GM18511 (cell line): Measurements from ENCODE around the gene XYLT1.

Source experiments
- ATAC-seq: cut with Tn5 transposase; IDR thresholded peaks from one replicate; pipeline ENCODE4 v1.9.1; 2021; ENCODE audit warnings: mild to moderate bottlenecking, moderate library complexity; ENCODE audit not compliant: unreplicated experiment

XYLT1 gene

DNA sequence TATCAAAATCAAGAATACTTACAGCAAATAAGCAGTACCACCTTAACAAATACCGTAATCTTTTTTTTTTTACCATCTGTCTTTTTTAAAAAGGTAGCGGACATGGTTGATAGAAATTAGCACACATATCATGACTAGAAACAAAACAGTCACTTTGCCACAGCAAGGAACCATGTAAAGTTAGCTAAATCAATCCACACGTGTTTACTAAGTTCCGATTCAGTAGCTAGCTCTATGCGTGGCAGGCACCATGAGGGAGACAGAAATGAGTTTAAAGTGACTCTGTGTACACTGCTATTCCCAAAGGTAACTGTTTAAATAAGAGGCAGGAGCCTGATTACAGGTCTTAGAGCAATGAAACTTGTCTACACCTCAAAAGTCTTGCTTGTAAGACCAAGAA lies 108.6 kb downstream of the XYLT1 start:
- ATAC-seq = no peak

DNA sequence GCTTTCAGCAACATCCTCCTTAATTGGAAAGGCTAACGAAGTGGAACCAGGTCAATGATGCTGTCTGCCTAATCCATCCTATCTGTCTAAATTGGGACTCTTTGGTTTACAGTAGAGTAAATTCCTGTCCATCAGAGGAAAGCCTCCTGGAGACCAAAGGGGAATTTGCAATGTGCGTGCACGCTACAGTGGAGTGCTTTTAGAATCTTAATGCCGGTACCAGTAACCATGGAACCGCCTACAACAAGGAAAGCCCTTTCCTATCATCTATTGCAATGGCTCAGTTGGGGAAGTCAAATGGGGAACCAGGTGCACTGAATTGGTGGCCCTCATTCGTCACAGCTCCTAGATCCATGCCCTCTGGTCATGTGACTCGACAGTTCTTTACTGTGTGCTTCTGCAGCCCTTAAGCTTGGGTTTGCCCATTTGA lies 110.1 kb downstream of the XYLT1 start:
- no peak for ATAC-seq

DNA sequence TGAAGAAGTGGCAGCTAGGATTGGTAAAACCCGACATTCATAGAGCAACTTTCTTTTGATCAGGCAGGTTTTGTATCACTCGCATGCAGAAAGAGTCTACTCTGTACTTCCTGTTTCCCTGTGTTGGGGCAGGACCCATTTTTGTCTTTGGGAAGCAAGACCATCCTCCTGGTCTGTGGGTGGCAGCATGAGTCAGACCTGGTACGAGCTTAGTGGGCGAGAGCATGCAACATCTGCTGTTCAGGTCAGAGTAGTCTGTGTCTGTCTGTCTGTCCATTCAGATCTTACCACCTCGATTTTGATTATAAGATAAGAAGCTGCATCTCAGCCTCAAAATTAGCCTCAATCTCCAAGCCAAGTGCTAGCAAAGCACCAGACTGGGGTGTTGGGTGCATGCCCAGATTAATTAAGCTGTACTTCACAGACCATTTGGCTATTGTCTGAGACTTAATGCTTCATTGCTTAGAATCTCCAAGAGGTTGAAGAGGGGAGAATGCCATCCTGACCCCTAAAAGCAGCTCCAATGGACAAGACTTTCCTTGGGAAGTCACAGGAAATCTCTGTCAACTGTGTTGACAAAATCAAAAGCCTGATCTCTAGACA lies 110.9 kb downstream of the XYLT1 start:
- ATAC-seq = no peak

DNA sequence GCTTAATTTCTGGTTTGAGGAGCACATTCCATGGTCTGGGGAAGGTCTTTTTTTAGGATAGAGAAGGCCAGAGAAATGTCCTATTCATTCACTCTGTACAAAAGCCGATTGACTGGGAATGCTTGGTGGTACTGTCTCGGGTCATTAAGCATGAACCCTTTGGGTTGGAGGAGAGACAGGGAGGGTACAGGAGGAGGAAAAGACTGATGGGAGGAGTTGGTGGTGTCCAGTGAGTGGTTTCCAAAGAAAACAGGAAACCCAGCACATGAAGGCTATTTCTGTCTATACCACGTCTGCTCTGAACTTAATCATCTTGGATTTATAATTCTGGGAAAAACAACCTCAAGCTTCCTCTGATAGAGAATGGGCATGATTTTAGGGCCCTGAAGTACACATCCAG lies 111.9 kb downstream of the XYLT1 start:
- no peak for ATAC-seq

DNA sequence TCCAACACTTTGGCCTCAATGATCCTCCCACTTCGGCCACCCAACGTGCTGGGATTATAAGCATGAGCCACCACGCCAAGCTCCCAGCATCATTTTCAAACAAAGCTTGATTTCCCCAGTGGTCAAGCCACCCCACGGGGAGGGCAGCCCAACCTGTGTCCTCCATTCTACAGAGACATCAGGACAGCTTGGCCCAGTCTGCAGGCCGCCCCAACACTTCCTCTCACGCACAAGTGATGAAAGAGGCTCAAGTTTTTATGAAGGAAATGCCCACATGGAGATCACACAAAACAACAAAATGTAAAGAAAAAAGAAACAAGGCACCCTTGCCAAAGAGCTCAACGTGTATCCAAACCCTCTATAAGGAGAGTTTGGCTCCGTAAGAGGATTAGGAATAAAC lies 112.4 kb downstream of the XYLT1 start:
- no peak for ATAC-seq

DNA sequence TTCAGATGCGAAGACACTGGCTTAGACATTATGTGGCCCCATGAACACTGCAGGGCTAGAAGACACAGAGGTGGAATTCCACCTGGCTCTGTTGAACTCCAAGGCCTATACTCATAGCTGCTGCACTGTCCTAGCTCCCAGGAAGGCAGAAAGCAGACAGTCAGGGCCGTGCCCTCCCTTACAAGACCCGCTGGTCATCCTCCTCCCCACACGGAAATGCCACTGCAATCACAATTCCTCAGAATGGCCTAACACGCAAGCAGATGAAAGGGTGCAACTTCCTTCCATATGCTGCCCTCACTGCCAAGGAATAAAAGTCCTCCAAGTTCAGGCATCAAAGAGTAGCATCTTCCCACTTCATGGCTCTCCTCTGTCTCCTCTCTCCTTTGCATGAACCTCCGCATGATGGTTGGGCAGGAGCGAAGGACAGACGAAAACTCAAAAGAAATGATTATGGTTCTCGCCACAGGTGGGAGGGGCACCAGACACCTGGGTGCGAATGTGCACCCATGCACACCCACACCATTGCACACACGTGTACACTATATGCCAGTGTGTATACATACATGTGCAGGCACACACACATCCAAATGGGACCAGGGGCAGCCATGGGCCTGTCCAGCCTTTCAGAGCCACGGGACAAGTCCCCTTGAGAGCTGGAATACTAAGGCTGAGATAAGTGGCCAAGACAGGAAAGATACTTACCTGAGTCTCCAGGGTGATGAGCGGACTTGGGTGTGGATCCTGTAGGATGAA lies 113.3 kb downstream of the XYLT1 start:
- no peak for ATAC-seq

DNA sequence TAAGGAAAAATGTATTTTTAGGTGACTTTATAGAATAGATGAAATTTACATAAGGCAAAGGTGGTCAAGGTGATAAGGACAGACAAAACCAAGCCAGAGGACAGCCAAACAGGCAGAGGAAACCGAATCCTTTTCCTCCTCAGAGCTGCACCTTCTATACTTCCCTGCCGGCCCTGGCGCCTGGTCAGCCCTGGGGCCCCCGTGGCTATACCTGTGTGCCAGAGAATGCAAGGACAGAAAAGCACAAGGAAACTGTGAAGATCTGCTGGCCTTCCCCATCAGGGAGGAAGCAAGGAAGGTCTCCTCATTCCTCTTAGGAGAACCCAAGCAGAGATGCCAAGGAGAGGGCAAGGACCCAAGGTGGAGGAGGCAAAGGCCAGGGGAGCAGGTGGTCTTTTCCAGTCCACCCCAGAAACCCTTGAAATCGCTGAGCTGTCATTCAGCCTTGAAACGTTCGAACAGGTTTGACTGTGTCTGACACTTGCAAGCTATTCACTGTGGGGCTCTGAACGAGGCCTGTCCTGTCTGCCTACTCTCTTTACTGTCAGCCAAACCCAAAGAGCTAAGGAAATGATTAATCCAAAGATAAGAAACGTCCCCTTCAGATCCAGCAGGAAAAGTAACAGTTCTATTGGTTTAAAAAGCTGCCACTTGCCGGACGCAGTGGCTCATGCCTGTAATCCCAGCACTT lies 114.4 kb downstream of the XYLT1 start:
- ATAC-seq = no peak

DNA sequence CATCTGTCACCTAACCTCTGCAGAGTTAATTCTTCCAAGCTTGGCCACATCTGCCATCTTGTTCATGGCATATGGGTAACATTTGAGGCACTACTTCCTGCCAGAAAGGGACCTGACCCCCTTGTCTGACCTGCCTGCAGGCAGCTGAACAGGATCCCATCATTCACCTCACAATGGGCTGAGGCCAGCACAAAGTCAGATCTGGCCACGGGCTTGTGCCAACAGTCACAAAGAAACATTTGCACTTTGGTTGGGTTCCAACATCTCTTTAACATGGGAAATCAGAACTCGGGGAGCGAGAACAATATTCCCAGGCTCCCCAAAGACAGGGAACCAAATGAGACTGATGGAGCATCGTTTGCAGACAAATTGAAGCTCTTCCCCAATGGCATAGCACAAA lies 116.1 kb downstream of the XYLT1 start:
- ATAC-seq = no peak

DNA sequence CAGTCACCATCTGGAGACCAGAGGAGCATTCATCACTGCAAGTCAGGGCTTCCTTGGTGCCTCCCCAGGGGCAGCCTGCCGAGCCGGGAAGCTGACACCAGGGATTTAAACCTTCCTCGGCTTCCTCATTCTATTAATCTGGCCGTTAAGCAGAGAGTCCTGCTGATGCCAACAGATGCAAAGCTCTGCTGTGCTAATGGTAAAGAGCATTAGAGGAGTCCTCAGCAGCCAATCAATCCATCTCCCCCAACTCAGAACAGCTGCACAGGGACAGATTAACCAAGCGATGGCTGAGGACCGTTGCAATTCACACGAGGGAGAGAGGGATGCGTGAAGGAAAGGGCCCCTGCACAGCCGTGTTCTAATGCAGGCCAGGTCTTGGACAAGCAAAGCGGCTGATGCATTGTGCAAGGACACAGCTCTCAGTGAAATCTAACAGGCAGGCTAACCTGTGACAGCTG lies 116.6 kb downstream of the XYLT1 start:
- no peak for ATAC-seq

DNA sequence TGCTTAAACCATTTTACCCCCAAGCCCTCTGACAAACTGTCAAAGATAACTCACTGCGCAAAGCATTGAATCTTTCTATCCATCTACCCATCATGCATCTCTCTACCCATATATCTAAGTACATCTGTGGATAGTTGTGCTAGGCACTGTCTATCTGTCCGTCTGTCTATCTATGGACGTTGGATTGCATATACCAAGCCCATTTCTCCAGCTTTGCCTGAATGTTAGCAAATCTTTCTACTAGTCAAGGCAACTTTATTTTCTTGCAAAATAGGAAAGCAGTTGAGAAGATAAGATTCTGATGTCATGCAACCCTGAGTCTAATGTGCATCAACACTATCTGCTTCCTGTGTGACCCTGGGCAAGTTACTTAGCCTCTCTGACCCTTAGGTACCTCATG lies 117.2 kb downstream of the XYLT1 start:
- ATAC-seq = no peak

DNA sequence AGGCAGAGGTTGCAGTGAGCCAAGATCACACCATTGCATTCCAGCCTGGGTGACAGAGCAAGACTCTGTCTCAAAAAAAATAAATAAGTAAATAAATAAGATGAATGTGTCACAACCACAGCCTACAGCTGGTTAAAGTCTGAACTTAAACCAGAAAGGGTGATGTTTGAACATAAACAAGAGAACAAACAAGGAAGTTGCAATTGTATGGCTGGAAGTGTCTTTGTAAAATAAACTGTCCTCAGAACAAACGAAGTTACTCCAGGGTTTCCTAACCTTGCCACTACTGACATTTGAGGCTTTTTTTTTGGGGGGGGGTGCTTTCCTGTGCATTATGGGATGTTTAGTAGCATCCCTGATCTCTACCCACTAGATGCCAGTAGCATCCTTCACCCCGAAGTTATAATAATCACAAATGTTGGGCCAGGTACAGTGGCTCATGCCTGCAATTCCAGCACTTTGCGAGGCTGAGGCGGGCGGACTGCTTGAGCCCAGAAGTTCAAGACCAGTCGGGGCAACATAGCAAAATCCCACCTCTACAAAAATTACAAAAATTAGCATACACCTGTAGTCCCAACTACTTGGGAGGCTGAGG lies 119.2 kb downstream of the XYLT1 start:
- ATAC-seq = no peak

DNA sequence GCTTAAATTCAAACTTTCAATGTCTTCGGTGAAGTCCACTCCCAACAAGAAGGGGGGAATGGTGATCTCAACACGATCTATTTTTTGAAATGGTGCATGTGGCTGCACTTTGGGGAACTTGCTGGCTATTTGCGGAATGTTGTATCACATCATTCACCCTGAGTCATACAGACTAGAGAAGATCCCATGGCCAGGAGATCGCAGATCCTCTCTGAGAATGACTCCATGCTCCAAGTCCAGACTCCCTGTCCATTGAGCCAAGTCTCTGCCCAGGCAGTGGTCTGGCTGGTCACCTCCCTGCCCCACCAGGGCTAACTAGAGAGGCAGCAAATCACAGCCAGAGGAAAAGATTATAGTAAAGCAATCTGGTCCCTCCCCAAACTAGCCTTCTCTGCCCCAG lies 120.6 kb downstream of the XYLT1 start:
- no peak for ATAC-seq

DNA sequence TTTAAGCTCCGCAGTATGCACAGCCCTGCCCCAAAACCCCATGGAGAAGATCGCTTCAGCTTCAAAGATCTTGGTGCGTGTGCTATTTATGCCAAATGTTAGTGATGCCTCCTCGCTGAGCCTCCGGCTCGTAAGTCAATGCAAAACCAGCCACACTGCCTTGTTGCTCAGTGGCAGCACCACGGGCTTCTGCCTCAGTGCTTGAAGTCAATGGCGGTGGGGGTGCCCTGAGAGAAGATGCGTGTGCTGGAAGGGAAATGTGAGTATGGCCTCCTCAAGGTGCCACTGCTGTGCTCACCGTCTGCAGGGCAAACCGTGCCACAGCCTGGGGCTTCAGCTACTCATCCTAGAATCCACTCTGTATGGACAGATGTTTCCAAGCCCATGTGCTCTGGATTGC lies 121.9 kb downstream of the XYLT1 start:
- no peak for ATAC-seq

DNA sequence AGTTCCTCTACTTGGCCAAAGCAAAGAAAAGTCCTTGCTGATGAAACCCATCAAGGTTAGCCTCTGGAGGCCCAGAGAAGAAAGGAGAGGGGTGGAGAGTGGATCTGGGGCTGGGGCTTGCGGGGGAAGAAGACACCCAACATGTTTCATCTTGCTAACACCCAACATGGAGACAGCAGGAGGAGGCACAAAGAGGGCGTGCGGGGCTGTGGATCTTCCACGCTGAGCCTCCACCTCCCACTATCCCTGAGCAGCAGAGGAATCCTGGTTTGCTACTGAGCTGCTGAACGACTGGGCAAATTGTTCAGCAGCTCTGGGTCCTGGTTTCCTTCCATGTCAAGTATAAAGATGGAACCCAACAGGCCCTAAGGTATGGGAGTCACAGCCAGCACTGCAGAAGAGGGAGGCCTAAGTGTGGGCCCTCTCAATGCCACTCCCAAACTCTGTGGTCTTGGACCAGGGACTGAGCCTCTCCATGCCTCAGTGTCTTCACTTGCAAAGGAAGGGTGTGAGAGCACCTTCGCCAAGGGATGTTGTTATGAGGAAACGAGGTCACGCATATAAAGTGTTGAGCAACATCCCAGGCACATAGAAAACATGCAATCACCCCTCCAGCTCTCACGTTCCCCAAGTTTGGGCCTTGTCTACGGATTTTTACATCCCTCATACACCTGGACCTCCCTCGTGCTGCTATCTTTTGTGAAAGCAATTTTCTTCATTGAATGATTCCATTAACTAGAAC lies 122.5 kb downstream of the XYLT1 start:
- ATAC-seq = no peak

DNA sequence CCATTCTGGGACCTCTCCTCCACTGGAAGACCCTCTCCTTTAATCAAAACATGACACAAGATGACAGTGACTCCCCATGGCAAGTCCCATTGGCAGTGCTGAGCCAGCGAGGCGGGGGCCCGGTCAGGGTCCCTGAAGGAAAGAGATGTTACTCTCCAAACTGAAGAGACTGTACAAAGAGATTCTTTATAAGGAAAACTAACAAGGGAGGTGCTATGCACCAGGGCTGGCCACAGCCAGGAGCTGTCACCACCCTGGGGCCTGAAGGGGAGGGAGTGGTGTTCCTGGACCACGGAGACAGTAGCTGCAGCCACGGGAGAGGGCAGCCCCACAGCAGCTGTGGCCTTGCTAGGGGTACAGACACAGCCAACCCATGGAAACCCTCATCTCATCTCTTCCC lies 123.1 kb downstream of the XYLT1 start:
- ATAC-seq = no peak

DNA sequence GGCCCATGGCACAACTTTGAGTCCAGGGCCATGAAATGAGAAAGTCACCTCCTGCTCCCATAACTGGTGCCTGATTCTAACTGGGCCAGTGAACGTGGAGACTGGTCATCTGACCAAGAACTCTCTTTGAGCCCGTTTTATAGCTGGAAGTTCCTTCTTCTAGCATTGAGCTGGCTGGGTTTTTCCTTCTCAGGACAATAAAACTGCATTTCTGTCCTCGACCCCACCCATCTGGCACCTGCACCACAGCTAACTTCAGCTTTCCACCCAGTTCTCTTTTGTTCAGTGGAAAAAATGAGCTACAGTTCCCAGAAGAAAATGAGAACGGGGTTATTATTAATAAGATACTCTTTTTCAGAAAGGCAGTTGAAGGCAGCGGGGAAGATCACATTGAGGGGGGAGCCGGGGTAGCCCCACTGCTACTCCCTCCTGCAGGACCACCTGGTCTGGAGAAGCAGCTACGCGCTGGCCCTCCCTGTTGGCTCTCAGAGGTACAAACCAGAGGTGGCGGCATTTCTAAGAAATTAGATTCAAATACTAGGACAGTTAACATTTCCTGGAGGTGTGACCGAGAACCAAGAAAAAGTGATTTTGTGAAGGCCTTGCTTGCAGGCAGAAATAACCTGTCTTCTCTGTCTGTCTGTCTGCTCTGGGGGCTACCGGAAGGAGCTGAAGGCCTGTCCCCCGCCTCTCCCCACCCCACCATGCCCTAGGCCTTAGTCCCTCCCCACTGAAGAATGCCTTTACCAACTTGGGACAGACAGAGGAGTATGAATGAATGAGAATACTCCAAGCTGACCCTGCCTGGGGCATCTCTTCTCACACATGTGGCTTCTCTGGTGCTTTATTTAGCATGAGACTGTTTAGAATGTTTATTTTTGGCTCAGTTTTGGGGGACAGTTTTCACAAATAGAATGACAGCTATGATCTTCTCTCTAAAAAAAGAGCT lies 123.9 kb downstream of the XYLT1 start:
- no peak for ATAC-seq

DNA sequence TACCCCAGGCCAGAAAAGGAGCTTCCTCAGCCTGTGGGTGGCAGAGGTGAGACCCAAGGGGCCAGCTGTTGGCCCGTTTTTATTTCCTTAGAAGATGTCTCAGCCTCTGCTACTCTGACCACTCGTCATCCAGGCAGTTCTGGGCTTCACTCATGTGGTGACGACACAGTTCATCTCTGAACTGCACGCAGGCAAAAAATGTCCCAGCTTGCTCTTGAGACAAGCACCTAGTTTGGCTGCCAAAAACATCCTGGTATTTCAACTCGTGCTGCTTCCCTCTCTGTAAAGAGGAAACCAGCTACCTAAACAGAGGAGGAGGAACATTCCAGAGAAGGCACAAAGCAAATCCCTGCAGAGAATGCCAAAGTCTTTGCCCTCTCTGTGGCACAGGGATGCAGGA lies 125.7 kb downstream of the XYLT1 start:
- ATAC-seq = no peak

DNA sequence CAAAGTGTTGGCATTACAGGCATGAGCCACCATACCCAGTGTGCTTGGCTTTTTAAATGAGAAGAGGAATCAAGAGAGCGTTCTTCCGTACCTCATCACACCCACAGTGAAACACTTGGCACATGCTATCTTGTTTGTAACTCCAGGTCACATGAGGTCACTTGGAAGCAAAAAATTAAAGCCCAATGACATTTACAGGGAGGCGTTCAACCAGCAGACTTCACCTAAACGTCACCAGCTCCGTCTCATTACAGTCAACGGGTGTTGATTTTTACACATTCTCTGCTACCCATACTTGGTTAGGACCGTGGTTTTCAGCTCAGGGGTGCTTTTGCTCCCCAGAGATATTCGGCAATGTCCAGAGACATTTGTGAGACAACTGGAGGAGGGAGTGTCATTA lies 127.0 kb downstream of the XYLT1 start:
- ATAC-seq = no peak

DNA sequence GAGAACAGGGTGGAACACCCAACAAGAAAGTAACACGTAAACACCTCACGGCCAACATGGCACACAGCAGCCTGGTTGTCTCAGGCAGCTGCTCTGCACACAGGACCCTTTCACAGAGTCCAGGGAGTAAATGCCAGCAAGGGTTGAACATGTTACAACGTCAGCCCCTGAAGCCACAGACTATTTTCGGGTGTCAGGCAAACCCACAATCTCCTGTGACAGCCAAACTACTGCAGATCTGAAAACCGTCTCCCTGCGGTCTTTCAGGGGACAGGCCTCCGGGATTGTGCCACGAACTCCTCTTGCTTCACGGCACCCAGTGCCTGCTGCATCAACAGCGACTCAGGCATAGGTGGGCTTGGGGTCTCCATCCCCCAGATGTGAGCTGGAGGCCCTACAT lies 127.7 kb downstream of the XYLT1 start:
- peak; percentile 65 for ATAC-seq

DNA sequence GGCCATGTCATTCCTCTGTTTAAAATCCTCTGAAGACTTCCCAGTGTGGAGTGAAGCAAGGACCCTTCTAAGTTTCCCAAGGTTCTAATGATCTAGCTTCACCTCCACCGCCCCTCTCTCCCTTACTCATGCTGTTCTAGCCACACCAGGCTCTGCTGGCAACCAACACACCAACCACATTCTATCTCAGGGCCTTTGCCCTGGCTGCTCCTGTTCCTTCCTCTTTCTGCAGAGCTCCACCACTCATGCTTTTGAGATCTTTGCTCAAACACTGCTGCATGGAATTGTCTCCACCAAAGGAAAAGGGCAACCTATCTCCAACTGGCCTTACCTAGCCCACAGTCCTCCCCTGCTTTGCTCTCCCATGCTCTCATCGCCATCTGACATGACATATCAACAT lies 128.7 kb downstream of the XYLT1 start:
- ATAC-seq = no peak
